Activated CD8-positive, alpha-beta T cell treated with anti-CD3 and anti-CD28 coated beads for 36 hours (primary cell): ENCODE results near the gene ZNF800. TPM values are rescaled to one million over a fixed set of nuclear protein-coding genes. Genes with fewer than 3 reads are reported as not detected.
"Not testable (repeated sequence)": the region's sequence is repeated elsewhere in the genome, so short reads cannot be mapped to it uniquely, and the experiment has no call there.

Experiments
- ATAC-seq: fragments of 200-7000 bp; cut with Tn5 transposase; one replicate; pipeline ENCODE4 v1.10.0; 2021; ENCODE audit warnings: mild to moderate bottlenecking, moderate library complexity
- CTCF ChIA-PET: fragments of 350-600 bp; sonication (Branson Sonifier 250); formaldehyde crosslinking; loops from one replicate; lab custom pipeline; 2021; ENCODE audit warnings: antibody characterized with exemption; lab: Charles Lee
- POLR2A ChIA-PET: fragments of 350-600 bp; sonication (Branson Sonifier 250); formaldehyde crosslinking; loops from one replicate; lab custom pipeline; 2021; ENCODE audit warnings: antibody characterized with exemption; lab: Charles Lee
- DNase-seq: peaks from one replicate; pipeline ENCODE4 v3.0.0-alpha.2; 2020
- H3K27ac Mint-ChIP-seq: one replicate; pipeline ENCODE4 v1.8.0; 2021; ENCODE audit warnings: mild to moderate bottlenecking, mixed read lengths
- H3K27me3 Mint-ChIP-seq: one replicate; pipeline ENCODE4 v1.8.0; 2021; ENCODE audit warnings: mixed read lengths
- H3K36me3 Mint-ChIP-seq: one replicate; pipeline ENCODE4 v1.8.0; 2021; ENCODE audit warnings: low read depth, mixed read lengths
- H3K4me1 Mint-ChIP-seq: one replicate; pipeline ENCODE4 v1.8.0; 2021; ENCODE audit warnings: low read depth, mixed read lengths
- H3K4me3 Mint-ChIP-seq: one replicate; pipeline ENCODE4 v1.8.0; 2021; ENCODE audit warnings: mild to moderate bottlenecking, moderate library complexity, mixed read lengths
- H3K9me3 Mint-ChIP-seq: one replicate; pipeline ENCODE4 v1.8.0; 2021; ENCODE audit warnings: mixed read lengths
- intact Hi-C: fragments of 100-400 bp; cut with micrococcal nuclease; formaldehyde crosslinking; loops from one replicate; pipeline ENCODE4 v1.10.0; 2022
- total RNA-seq, 2 experiments: library from RNA; stranded (reverse); gene quantifications; one replicate each; pipeline ENCODE4 v1.2.3, GENCODE V29; 2021
- TF ChIP-seq, protein P1 (sequence below): fragments of 200-600 bp; IDR thresholded peaks from one replicate; pipeline ENCODE4 v1.8.0; 2022; ENCODE audit warnings: antibody characterized with exemption, mild to moderate bottlenecking

ZNF800 gene
- total RNA-seq, 2 experiments from 2014 or later = 29.3 to 31.1 TPM

DNA sequence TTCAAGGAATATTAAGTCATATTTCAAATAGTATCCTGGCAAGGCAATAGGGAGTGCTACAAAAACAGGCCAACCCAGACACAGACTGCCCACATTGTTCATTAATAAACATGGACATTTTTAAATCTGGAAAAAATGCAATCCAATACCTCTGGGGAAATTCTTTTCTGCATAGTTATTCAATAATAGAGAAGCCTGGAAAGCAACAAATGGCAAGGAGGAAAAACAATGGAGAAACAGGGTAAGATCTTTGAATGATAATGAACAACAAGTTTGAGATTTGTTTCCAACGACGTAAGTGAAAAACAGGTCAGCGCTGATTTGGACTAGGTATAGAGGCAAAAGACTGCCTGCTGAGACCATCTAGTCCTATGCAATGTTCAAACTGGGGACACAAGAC is 44.7 kb upstream of the ZNF800 start:
- no peaks in the 10 kb centered on the region for H3K4me1 Mint-ChIP-seq
- H3K27ac Mint-ChIP-seq = no peak overlapping the region
- no peak overlapping the region for H3K4me3 Mint-ChIP-seq
- no peak for ATAC-seq
- intact Hi-C loops = no loop called here
- ChIA-PET CTCF (interaction anchor here (1.4 kb wide), 1 partner anchor 17 kb away, joined by 3 read pairs; no protein-coding TSS in a partner anchor), POLR2A (no interaction called here)
- TF ChIP-seq, protein P1, sequence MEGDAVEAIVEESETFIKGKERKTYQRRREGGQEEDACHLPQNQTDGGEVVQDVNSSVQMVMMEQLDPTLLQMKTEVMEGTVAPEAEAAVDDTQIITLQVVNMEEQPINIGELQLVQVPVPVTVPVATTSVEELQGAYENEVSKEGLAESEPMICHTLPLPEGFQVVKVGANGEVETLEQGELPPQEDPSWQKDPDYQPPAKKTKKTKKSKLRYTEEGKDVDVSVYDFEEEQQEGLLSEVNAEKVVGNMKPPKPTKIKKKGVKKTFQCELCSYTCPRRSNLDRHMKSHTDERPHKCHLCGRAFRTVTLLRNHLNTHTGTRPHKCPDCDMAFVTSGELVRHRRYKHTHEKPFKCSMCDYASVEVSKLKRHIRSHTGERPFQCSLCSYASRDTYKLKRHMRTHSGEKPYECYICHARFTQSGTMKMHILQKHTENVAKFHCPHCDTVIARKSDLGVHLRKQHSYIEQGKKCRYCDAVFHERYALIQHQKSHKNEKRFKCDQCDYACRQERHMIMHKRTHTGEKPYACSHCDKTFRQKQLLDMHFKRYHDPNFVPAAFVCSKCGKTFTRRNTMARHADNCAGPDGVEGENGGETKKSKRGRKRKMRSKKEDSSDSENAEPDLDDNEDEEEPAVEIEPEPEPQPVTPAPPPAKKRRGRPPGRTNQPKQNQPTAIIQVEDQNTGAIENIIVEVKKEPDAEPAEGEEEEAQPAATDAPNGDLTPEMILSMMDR = no peak
- H3K36me3 Mint-ChIP-seq = no peaks in the 10 kb centered on the region
- no peak for DNase-seq
- H3K27me3 Mint-ChIP-seq = no peaks in the 10 kb centered on the region
- no peaks in the 10 kb centered on the region for H3K9me3 Mint-ChIP-seq

DNA sequence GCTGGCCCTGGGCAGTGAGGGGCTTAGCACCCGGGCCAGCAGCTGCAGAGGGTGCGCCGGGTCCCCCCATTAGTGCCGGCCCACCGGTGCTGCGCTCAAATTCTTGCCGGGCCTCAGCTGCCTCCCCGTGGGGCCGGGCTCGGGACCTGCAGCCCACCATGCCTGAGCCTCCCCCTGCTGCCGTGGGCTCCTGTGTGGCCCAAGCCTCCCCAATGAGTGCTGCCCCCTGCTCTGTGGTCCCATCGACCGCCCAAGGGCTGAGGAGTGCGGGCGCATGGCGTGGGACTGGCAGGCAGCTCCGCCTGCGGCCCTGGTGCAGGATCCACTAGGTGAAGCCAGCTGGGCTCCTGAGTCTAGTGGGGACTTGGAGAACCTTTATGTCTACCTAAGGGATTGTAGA is 36.8 kb upstream of the ZNF800 start:
- H3K27me3 Mint-ChIP-seq, ATAC-seq, H3K36me3 Mint-ChIP-seq, H3K27ac Mint-ChIP-seq, intact Hi-C loops, H3K4me3 Mint-ChIP-seq, H3K9me3 Mint-ChIP-seq, POLR2A ChIA-PET, DNase-seq: not testable (repeated sequence)
- peaks cover 13% of the 10 kb centered on the region for H3K4me1 Mint-ChIP-seq
- CTCF ChIA-PET = interaction anchor here (2.5 kb wide), 1 partner anchor 18 kb away, joined by 7 read pairs; no protein-coding TSS in a partner anchor

DNA sequence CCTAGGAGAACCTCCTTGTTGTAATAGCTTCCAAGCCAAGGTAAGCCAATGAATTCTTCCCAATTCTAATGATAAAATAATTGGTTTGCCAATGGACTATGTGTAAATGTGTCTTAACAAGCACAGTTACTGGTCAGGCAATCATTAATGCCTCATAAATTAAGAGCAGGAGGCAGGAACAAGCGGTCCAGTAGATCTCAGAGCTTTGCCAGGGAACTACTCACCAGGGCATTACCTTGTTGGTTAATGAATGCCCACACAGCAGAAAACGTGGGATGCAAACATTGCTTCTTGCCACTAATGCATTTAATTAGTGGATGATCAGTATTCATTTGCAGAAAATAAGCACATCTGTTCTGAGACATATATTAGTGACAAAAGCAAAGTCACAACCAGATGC is 26.7 kb upstream of the ZNF800 start:
- peaks cover 30% of the 10 kb centered on the region for H3K4me1 Mint-ChIP-seq
- H3K4me3 Mint-ChIP-seq = no peak overlapping the region
- ChIA-PET CTCF (no interaction called here), POLR2A (no interaction called here)
- TF ChIP-seq, protein P1 = no peak
- intact Hi-C loops = no loop called here
- H3K27ac Mint-ChIP-seq = no peak overlapping the region
- no peaks in the 10 kb centered on the region for H3K27me3 Mint-ChIP-seq
- DNase-seq = no peak
- H3K9me3 Mint-ChIP-seq = peaks cover 8% of the 10 kb centered on the region
- ATAC-seq = no peak
- H3K36me3 Mint-ChIP-seq = peaks cover 3% of the 10 kb centered on the region

DNA sequence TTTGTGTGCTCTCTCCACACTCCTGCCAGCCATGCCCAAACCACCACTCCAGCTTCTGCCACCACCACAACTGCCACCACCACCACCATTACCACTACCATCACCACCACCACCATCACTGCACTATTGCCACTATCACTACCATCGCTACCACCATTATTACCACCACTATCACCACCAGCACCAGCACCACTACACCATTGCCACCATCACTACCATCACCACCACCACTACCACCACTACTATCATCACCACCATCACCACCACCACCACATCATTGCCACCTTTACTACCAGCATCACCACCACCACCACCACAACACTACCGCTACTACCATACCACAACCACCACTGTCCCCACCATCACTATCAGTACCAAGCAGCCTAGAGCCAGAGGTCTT is 26.0 kb upstream of the ZNF800 start:
- Mint-ChIP-seq H3K27ac (no peak overlapping the region), H3K9me3 (peaks cover 8% of the 10 kb centered on the region), H3K27me3 (no peaks in the 10 kb centered on the region), H3K4me1 (peaks cover 38% of the 10 kb centered on the region), H3K36me3 (peaks cover 3% of the 10 kb centered on the region), H3K4me3 (no peak overlapping the region)
- ATAC-seq (no peak), DNase-seq (no peak)
- POLR2A ChIA-PET = no interaction called here
- CTCF ChIA-PET = interaction anchor here (1.1 kb wide), 1 partner anchor 26 kb away, joined by 3 read pairs; the partner anchor contains the start of gene ZNF800
- TF ChIP-seq, protein P1 = no peak
- intact Hi-C loops = no loop called here

DNA sequence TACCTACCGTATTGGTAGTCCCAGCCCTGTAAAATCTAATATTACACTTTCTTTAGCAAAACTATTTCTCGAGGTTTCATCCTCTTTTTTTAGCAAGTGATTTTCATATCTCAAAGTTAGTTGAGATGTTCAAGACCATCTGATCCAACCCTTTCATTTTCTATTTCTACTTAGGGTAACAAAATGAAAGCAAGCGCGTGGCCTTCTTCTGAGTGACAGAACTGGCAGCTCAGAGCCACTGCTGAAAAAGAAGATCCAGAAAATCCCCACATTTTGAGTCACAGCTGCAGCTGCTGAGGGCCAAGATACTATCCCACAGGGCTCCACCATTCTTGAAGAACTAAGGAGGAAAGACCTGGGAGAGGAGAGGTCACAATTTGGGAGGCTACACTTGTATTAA is 24.8 kb upstream of the ZNF800 start:
- peak; percentile 35 for DNase-seq
- H3K9me3 Mint-ChIP-seq = peaks cover 5% of the 10 kb centered on the region
- peak; percentile 30 for ATAC-seq
- H3K4me3 Mint-ChIP-seq = peak overlapping the region; percentile 33
- no peaks in the 10 kb centered on the region for H3K27me3 Mint-ChIP-seq
- TF ChIP-seq, protein P1 = no peak
- H3K4me1 Mint-ChIP-seq = peaks cover 47% of the 10 kb centered on the region
- POLR2A ChIA-PET = interaction anchor here (1.5 kb wide), 1 partner anchor 25 kb away, joined by 6 read pairs; the partner anchor contains the start of gene ZNF800
- intact Hi-C loops = no loop called here
- CTCF ChIA-PET = interaction anchor here (1.1 kb wide), 1 partner anchor 25 kb away, joined by 3 read pairs; the partner anchor contains the start of gene ZNF800
- peak overlapping the region; percentile 46 for H3K27ac Mint-ChIP-seq
- peaks cover 3% of the 10 kb centered on the region for H3K36me3 Mint-ChIP-seq
